Duodenal mucosa (tissue), 2 donors: ENCODE measurements around the gene GDI1.
"Not testable (repeated sequence)": the region's sequence is repeated elsewhere in the genome, so short reads cannot be mapped to it uniquely, and the experiment has no call there.

ENCODE experiments used
- H3K27ac ChIP-seq: one replicate; pipeline ENCODE4 v1.7.0; 2013; ENCODE audit warnings: low read depth, low read length
- H3K27me3 ChIP-seq, 2 donors: one replicate each; pipeline ENCODE4 v1.7.0; 2013; ENCODE audit warnings: low read length in 2 of 2, control low read depth in 1 of 2; ENCODE audit not compliant: insufficient read depth in 2 of 2, control insufficient read depth in 1 of 2
- H3K36me3 ChIP-seq, 2 donors: one replicate each; pipeline ENCODE4 v1.7.0; 2013; ENCODE audit warnings: low read length in 2 of 2, control low read depth in 1 of 2; ENCODE audit not compliant: insufficient read depth in 2 of 2, control insufficient read depth in 1 of 2
- H3K4me1 ChIP-seq, 2 donors: one replicate each; pipeline ENCODE4 v1.7.0; 2013; ENCODE audit warnings: low read length in 2 of 2, control low read depth in 1 of 2; ENCODE audit not compliant: insufficient read depth in 2 of 2, control insufficient read depth in 1 of 2
- H3K4me3 ChIP-seq, 2 donors: one replicate each; pipeline ENCODE4 v1.7.0; 2013; ENCODE audit warnings: low read length in 2 of 2, low read depth in 1 of 2
- H3K9ac ChIP-seq, 2 donors: one replicate each; pipeline ENCODE4 v1.7.0; 2013; ENCODE audit warnings: low read length in 2 of 2, low read depth in 1 of 2
- H3K9me3 ChIP-seq, 2 donors: one replicate each; pipeline ENCODE4 v1.7.0; 2013; ENCODE audit warnings: low read length in 2 of 2, control low read depth in 1 of 2; ENCODE audit not compliant: control insufficient read depth in 1 of 2

GDI1 gene

DNA sequence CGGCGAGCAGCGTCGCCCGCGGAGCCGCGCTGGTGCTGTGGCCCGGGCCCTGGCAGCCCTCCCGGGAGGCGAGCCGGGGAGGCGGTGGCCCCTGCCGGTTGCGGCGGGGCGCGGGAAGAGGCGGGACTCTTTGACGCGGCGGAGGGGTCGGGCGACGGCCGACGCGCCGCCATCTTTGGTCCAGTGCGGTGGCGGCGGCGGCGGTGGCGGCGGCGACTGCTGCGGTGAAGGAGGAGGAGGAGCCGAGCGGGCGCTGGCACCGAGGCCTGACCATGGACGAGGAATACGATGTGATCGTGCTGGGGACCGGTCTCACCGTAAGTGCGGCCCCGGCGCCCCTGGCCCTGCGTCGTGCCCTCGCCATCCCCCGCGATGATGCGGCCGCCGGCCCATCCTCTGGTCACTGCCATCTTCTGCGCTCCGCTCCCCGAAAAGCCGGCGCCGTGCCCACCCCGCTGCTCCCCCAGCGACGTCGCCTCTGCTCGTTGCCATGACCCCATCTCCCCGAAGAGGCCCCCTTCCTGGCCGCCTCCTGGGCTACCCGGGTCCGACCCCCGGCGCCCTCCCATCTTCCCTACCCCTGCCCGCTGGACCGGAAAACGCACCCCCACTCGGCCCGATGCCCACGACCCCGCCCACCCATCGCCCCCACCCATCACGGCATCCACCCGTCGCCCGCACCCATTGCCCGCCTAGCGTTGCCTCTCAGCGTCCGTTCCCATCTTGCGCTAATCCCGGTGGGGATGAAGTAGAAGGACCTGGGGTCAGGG is at the start of gene GDI1:
Gene GDI1, plus strand, starts transcription at position 172 of the 770 bp plus-strand sequence. Its CDS starts 101 bp downstream, at position 273.
- Histone ChIP-seq H3K9ac (peak within 1 kb of the TSS; percentile 51 to 76), H3K4me3 (peak within 1 kb of the TSS; percentile 65 to 76), H3K27me3 (no peaks in the 10 kb centered on the region), H3K9me3 (no peaks in the 10 kb centered on the region), H3K36me3 (peaks cover 8 to 46% of the 10 kb centered on the region in 2 donors), H3K4me1 (peaks cover 9 to 15% of the 10 kb centered on the region in 2 donors), H3K27ac (peak within 1 kb of the TSS; percentile 56)

DNA sequence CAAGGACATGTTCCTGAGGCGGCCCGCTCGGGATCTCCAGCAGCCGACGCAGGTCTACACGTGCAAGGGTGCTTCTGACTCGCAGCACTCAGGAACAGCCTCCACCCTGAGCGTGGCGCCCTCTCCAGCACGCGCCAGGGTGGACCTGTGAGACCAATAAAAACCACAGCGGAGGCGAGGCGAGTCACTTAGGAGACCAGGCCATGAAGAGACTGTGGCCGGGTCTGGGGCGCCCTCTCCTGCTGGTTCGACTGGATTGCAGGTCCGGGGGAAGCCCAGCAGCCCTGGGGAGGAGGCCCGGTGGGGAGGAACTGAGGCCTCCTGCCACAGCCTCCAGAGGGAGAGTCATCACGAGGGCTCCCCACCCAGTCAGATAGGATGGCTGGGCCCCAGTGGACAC is 48.9 kb upstream of the GDI1 start:
- not testable (repeated sequence) for H3K9ac ChIP-seq, H3K4me3 ChIP-seq, H3K27ac ChIP-seq, H3K9me3 ChIP-seq, H3K27me3 ChIP-seq, H3K4me1 ChIP-seq, H3K36me3 ChIP-seq

DNA sequence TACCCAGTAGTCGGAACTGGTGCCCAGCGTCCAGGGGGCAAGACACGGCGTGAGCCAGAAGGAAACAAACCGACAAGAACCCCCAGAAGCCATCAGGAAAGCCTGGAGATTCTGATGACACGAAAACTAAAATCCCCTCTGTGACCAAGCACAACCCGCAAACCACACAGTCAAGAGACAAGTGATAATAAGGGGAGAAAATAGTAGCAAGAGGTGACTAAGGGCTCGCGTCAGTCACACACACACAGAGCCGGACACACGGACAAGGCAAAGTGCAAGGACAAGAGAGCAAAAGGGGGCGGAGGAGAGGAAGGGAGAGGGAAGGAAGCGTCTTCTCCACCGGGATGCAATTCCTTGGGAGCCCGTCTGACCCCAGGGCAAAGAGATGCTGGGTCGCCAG is 48.3 kb upstream of the GDI1 start:
- not testable (repeated sequence) for H3K27me3 ChIP-seq, H3K36me3 ChIP-seq, H3K4me3 ChIP-seq, H3K9me3 ChIP-seq, H3K4me1 ChIP-seq, H3K27ac ChIP-seq, H3K9ac ChIP-seq

DNA sequence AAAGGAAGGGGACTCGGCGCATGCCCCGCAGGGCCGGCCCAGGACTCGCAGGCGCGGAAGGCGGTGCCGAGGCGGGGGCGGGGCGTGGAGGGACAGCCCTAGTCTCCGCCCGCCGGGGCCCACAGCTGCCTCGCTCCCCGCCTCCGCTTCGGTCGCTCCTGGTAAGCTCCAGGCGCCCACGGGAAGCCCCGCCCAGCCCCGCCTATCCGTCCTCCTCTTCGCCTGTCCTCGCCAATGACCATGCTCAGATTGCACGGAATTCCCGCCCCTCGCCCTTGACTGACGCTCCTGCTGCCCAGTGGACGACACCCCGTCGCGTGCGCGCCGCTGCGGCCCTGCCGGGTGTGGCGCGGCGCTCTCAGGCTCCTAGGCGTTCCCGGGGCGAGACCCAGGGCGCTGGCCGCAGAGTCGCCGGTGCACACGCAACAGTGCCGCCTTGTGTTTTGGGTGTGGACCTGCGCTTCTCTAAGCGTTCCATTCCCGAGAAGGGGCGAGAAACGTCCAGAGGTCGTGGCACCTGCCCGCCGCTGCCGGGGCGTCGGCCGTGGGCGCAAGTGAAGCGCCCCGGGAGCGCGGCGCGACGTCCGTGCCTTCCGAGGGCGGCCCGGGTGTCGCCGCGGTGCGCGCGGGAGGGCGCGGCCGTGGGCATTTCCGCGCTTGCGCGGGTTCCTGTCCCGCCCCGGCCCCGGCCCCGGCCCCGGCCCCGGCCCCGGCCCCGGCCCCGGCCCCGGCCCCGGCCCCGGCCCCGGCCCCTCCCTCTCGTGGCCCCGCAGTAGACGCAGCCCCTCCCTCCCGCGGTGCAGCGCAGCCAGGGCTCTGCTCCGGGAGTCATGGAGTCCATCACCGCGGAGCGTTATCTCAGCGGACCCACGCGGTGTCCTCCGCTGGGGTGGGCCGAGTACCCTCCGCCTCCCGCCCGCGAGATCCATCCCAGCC is 46.9 kb upstream of the GDI1 start:
- not testable (repeated sequence) for H3K9me3 ChIP-seq, H3K4me3 ChIP-seq
- peak overlapping the region; percentile 62 for H3K27ac ChIP-seq

DNA sequence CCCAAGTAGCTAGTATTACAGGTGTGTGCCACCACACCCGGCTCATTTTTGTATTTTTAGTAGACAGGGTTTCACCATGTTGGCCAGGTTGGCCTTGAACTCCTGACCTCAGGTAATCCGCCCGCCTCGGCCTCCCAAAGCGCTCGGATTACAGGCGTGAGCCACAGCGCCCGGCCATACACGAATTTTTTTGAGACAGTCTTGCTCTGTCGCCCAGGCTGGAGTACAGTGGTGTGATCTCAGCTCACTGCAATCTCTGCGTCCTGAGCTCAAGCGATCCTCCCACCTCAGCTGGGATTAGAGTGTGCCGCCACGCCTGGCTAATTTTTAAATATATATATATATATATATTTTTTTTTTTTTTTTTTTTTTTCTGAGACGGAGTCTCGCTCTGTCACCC is 40.6 kb upstream of the GDI1 start:
- peaks cover 12 to 15% of the 10 kb centered on the region in 2 donors for H3K4me1 ChIP-seq
- not testable (repeated sequence) for H3K27me3 ChIP-seq, H3K4me3 ChIP-seq, H3K9ac ChIP-seq, H3K27ac ChIP-seq, H3K9me3 ChIP-seq
- peaks cover 18 to 22% of the 10 kb centered on the region in 2 donors for H3K36me3 ChIP-seq

More for the DNA sequence above, 46.9 kb upstream of the GDI1 start:
- not testable (repeated sequence) for H3K9ac ChIP-seq, H3K4me1 ChIP-seq, H3K27me3 ChIP-seq, H3K36me3 ChIP-seq

DNA sequence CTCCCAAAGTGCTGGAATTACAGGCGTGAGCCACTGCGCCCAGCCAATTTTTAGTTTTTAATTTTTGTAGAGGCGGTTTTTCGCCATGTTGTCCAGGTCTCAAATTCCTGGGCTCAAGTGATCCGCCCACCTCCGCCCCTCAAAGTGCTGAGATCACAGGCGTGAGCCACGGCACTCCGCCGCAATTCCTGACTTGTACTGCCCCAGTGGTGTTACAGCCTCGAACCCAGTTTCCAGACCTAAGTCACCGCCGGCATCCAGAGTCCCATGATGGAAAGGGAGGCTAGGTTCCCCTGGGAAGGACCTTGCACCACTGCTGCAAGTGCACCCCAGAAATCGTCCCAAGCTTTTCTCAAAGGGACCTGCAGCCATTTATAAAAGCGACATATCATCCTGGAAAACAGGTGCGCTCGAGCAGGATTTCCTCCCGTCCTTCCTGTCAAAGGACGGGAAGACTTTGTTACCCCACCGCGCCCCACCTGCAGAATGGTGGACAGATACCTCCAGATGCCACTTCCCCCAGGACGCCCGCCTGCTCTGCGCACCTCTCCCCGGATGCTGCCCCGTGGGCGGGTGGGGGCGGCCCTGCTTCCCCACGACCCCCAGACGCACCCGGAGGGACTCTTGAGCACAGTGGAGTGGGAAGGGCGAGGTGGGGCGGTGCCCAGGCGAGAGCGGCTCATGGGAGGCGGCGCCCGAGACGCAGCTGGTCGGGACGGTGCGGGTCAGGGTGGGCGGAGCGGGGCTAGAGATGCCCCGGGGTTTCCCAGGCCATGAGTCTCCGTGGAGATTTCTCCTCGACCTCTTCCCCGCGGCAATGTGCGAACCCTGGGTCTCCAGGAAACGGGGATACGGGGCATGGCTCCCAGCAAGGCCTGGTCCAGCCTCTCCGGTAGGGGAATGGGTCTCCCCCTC is 39.7 kb upstream of the GDI1 start:
- no peaks in the 10 kb centered on the region for H3K9me3 ChIP-seq
- peaks cover 12 to 16% of the 10 kb centered on the region in 2 donors for H3K4me1 ChIP-seq
- no peaks in the 10 kb centered on the region for H3K27me3 ChIP-seq
- H3K9ac ChIP-seq: peak overlapping the region; percentile 77
- peaks cover 19 to 23% of the 10 kb centered on the region in 2 donors for H3K36me3 ChIP-seq
- peak overlapping the region; percentile 95 for H3K27ac ChIP-seq
- H3K4me3 ChIP-seq: peak overlapping the region; percentile 70 to 90

DNA sequence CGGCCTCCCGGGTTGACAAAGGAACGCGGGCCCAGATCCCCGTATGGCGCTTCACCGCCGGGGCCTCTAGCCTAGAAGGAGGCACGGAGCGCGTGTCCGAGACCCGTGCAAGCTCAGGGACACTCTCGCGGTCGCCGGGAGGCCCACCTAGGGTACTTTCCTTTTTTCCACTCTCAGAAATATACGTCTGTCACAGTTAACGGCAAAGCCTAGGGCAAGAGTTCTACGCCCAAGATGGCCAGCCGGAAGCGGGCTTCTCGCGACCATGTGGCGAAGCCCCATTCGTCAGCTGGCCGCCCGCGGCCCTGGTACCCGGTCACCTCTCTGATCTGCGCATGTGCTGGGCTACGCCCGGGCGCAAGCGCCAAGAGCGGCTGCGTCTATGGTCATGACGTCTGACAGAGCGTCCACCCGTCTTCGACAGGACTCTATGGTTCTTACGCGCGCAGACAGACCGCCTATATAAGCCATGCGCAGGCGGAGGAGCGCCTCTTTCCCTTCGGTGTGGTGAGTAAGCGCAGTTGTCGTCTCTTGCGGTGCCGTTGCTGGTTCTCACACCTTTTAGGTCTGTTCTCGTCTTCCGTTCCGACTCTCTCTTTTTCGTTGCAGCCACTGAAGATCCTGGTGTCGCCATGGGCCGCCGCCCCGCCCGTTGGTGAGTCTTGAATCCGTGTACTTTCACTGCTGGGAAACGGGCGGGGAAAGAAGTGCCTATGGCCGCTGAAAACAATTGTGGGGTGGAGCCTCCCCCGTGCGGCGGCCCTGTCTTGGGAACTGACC is 38.9 kb upstream of the GDI1 start, which contains the start of gene RPL10:
Gene RPL10, plus strand, starts transcription at position 490 of the 780 bp plus-strand sequence. Its CDS starts 143 bp downstream, at position 633.
- H3K36me3 ChIP-seq: peaks cover 19 to 23% of the 10 kb centered on the region in 2 donors
- no peaks in the 10 kb centered on the region for H3K9me3 ChIP-seq
- H3K4me1 ChIP-seq: peaks cover 12 to 16% of the 10 kb centered on the region in 2 donors
- H3K4me3 ChIP-seq: peak within 1 kb of the TSS; percentile 80 to 90
- H3K9ac ChIP-seq: peak within 1 kb of the TSS; percentile 94 to 99
- H3K27me3 ChIP-seq: no peaks in the 10 kb centered on the region
- H3K27ac ChIP-seq: peak within 1 kb of the TSS; percentile 97

DNA sequence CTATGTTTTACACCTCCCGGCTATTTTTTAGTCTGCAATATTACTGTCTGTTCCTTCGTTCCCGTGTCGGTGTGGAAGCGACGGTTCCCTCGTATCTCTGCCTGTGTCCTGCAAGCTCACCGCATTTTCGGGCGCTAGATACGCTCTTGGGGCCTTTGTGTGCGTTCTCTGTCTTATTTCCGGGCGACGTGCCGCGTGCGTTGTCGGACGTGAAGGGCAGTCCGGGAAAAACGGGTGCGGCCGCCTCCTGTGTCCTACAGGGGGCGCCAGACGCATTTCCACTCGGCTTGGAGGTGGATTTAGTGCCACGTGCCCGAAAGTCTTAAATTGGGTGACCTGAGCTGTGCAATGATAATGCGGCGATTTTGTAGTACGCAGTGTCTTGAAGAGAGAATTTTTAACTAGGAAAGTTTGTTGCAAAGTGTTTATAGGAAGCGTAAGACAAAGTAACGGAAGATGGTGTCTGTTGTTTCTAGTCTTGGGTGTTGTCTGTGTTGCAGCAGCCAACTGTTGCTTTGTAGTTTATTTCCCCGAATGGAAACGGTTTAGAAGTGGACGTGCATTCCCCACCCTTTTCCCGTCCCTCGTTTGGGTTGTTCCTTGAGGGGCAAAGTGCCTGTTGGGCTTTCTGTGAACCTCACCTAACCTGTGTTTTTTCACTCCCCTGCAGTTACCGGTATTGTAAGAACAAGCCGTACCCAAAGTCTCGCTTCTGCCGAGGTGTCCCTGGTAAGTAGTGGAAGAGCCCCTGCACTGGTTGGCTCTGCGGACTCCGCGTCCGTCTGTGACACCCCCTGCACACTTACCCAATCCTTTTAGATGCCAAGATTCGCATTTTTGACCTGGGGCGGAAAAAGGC is 38.1 kb upstream of the GDI1 start:
- peak overlapping the region; percentile 80 to 90 for H3K4me3 ChIP-seq
- peak overlapping the region; percentile 94 to 99 for H3K9ac ChIP-seq
- H3K36me3 ChIP-seq: peaks cover 19 to 23% of the 10 kb centered on the region in 2 donors
- no peaks in the 10 kb centered on the region for H3K27me3 ChIP-seq
- H3K4me1 ChIP-seq: peaks cover 12 to 16% of the 10 kb centered on the region in 2 donors
- peak overlapping the region; percentile 97 for H3K27ac ChIP-seq
- H3K9me3 ChIP-seq: no peaks in the 10 kb centered on the region
